SHP77 (cell line): ENCODE measurements around the gene TBC1D26.
"Not testable (repeated sequence)": the region's sequence is repeated elsewhere in the genome, so short reads cannot be mapped to it uniquely, and the experiment has no call there.

ENCODE experiments used
- DNase-seq, 2 experiments: peaks; one replicate each; lab custom pipeline; 2025; lab: John Stamatoyannopoulos, UW

Gene TBC1D26

GRCh38 chr17:15744074-15744676 is 12.1 kb downstream of the TBC1D26 start:
- DNase-seq = no peak

- DNase-seq = peak; percentile 22 to 39
These were observed 12.8 kb downstream of the TBC1D26 start for GRCh38 chr17:15744885-15745284.

- DNase-seq = not testable (repeated sequence)
These were observed 17.3 kb downstream of the TBC1D26 start for GRCh38 chr17:15749403-15749802.

GRCh38 chr17:15768865-15769533 is 36.9 kb downstream of the TBC1D26 start:
- peak; percentile 17 to 43 for DNase-seq

GRCh38 chr17:15770679-15771078 is 38.6 kb downstream of the TBC1D26 start:
- DNase-seq = not testable (repeated sequence)

GRCh38 chr17:15776871-15777270 is 44.8 kb downstream of the TBC1D26 start:
- no peak for DNase-seq

GRCh38 chr17:15777297-15777696 is 45.2 kb downstream of the TBC1D26 start:
- no peak for DNase-seq

GRCh38 chr17:15777717-15778116 is 45.6 kb downstream of the TBC1D26 start:
- DNase-seq = no peak

- DNase-seq = no peak
These were observed 47.0 kb downstream of the TBC1D26 start for GRCh38 chr17:15779119-15779518.

GRCh38 chr17:15780188-15780587 is 48.1 kb downstream of the TBC1D26 start:
- DNase-seq = no peak

- DNase-seq = no peak
These were observed 50.8 kb downstream of the TBC1D26 start for GRCh38 chr17:15782866-15783265.

GRCh38 chr17:15783461-15783860 is 51.4 kb downstream of the TBC1D26 start:
- no peak for DNase-seq

- peak; percentile 6 to 26 for DNase-seq
These were observed 52.3 kb downstream of the TBC1D26 start for GRCh38 chr17:15784351-15784750.

- DNase-seq = not testable (repeated sequence)
These were observed 55.4 kb downstream of the TBC1D26 start for GRCh38 chr17:15787363-15788075.

GRCh38 chr17:15788365-15788764 is 56.3 kb downstream of the TBC1D26 start:
- DNase-seq = not testable (repeated sequence)
